Measurements from ENCODE around the gene DPF3. TPM values are rescaled to one million over a fixed set of nuclear protein-coding genes. Genes with fewer than 3 reads are reported as not detected.

Gene DPF3
- total and polyA plus RNA-seq, 2 of the 13 experiments (the other 11 are each of a cell fraction or from before 2014, with no cell fraction given) = 0.09 to 0.60 TPM

DNA sequence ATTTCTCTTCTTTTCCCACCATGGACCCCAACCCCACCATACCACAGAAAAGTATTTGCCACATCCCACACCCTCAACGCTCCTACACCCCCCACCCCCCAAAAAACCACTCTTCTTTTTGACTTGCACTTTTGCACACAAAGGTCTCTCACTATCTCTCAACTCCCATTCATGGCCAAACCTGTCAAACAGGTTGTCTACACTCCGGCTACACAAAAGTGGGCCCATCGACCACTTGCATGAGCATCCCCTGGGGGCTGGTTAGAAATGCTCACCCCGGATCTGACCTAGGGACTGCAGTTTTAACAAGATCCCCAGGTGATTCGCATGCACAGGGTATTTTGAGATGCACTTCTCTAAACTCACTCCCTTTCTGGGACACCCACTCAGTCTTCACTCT, 248.2 kb downstream of the DPF3 start:
- intact Hi-C loops (cut with micrococcal nuclease; ENCODE audit: unreplicated experiment) (no loop called here), in situ Hi-C loops (cut with HindIII; ENCODE audit: extremely low pct_ligation_motif_present, low pct_unique_long_range_greater_than_20kb) (no loop called here)
- TF ChIP-seq KDM3A (CRISPR knock-in tag; IDR thresholded peaks at IDR 0.05; ENCODE audit: low read depth) (no peak), CHD2 (IDR thresholded peaks at IDR 0.05; ENCODE audit: low read depth, low read length) (no peak), ZSCAN25 (CRISPR knock-in tag; IDR thresholded peaks at IDR 0.05) (no peak), RORA (CRISPR knock-in tag; IDR thresholded peaks at IDR 0.05) (no peak), ZKSCAN1 (IDR thresholded peaks at IDR 0.05; ENCODE audit: low read length) (no peak), GABPB1 (CRISPR knock-in tag; IDR thresholded peaks at IDR 0.05) (no peak), NFE2L1 (CRISPR knock-in tag; IDR thresholded peaks at IDR 0.05; ENCODE audit: borderline replicate concordance) (no peak), ZBTB7B (CRISPR knock-in tag; IDR thresholded peaks at IDR 0.05) (no peak), SP1 (IDR thresholded peaks at IDR 0.05) (no peak), SP1 (CRISPR knock-in tag; IDR thresholded peaks at IDR 0.05) (no peak), SMC3 (IDR thresholded peaks at IDR 0.05; ENCODE audit: low read length) (no peak), NFRKB (IDR thresholded peaks at IDR 0.05) (no peak), TAF1 (CRISPR knock-in tag; IDR thresholded peaks at IDR 0.05) (no peak), HDAC6 (IDR thresholded peaks at IDR 0.05; ENCODE audit: low read depth, low read length) (no peak)
- TF ChIP-seq, protein P1, sequence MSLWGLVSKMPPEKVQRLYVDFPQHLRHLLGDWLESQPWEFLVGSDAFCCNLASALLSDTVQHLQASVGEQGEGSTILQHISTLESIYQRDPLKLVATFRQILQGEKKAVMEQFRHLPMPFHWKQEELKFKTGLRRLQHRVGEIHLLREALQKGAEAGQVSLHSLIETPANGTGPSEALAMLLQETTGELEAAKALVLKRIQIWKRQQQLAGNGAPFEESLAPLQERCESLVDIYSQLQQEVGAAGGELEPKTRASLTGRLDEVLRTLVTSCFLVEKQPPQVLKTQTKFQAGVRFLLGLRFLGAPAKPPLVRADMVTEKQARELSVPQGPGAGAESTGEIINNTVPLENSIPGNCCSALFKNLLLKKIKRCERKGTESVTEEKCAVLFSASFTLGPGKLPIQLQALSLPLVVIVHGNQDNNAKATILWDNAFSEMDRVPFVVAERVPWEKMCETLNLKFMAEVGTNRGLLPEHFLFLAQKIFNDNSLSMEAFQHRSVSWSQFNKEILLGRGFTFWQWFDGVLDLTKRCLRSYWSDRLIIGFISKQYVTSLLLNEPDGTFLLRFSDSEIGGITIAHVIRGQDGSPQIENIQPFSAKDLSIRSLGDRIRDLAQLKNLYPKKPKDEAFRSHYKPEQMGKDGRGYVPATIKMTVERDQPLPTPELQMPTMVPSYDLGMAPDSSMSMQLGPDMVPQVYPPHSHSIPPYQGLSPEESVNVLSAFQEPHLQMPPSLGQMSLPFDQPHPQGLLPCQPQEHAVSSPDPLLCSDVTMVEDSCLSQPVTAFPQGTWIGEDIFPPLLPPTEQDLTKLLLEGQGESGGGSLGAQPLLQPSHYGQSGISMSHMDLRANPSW (CRISPR knock-in tag; IDR thresholded peaks at IDR 0.05; ENCODE audit: borderline replicate concordance) = no peak
- TF ChIP-seq, protein P2, sequence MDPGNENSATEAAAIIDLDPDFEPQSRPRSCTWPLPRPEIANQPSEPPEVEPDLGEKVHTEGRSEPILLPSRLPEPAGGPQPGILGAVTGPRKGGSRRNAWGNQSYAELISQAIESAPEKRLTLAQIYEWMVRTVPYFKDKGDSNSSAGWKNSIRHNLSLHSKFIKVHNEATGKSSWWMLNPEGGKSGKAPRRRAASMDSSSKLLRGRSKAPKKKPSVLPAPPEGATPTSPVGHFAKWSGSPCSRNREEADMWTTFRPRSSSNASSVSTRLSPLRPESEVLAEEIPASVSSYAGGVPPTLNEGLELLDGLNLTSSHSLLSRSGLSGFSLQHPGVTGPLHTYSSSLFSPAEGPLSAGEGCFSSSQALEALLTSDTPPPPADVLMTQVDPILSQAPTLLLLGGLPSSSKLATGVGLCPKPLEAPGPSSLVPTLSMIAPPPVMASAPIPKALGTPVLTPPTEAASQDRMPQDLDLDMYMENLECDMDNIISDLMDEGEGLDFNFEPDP (CRISPR knock-in tag; conservative IDR thresholded peaks at IDR 0.05) = no peak
- TF ChIP-seq, protein P3, sequence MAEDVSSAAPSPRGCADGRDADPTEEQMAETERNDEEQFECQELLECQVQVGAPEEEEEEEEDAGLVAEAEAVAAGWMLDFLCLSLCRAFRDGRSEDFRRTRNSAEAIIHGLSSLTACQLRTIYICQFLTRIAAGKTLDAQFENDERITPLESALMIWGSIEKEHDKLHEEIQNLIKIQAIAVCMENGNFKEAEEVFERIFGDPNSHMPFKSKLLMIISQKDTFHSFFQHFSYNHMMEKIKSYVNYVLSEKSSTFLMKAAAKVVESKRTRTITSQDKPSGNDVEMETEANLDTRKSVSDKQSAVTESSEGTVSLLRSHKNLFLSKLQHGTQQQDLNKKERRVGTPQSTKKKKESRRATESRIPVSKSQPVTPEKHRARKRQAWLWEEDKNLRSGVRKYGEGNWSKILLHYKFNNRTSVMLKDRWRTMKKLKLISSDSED (CRISPR knock-in tag; IDR thresholded peaks at IDR 0.05) = no peak
- no peak overlapping the region for H3K9ac ChIP-seq (ENCODE audit: insufficient read depth, low read depth, low read length)
- CTCF ChIA-PET (ENCODE audit: low intra/inter-chr PET ratio, low total read pairs) = no interaction called here
- H3K4me3 ChIP-seq (replicated peaks in 1 of 3; ENCODE audit: insufficient read depth in 1 of 3, low read depth in 2 of 3, low read length in 3 of 3) = no peak overlapping the region
- H3K79me2 ChIP-seq (ENCODE audit: insufficient read depth, low read length) = no peaks in the 10 kb centered on the region
- peaks cover 2 to 6% of the 10 kb centered on the region in 2 experiments; a peak in 1 of 5 replicates for H3K27me3 ChIP-seq (ENCODE audit: control insufficient read depth in 1 of 2, insufficient read depth in 2 of 2, low read length in 2 of 2)
- POLR2A ChIA-PET = no interaction called here
- DNase-seq (ENCODE audit: low spot score) (no peak), FAIRE-seq (no peak), ATAC-seq (no peak)
- H4K20me1 ChIP-seq (ENCODE audit: insufficient read depth, low read length) = no peaks in the 10 kb centered on the region
- H3K4me2 ChIP-seq (ENCODE audit: low read depth, low read length) = no peak overlapping the region
- BruUV-seq (replicated peaks) = no TSS peak
- no peak overlapping the region for H2AFZ ChIP-seq (ENCODE audit: low read length)
- no peak overlapping the region for H3K27ac ChIP-seq (ENCODE audit: extremely low read length, insufficient read depth, low read length)
- no peaks in the 10 kb centered on the region for H3K36me3 ChIP-seq (replicated peaks in 1 of 2; ENCODE audit: control insufficient read depth in 1 of 2, insufficient read depth in 2 of 2, low read length in 2 of 2)
- WGBS (ENCODE audit: low lambda C conversion rate) = under 1% methylated on average over 5 of the region's 5 CpGs
- H3K4me1 ChIP-seq (ENCODE audit: insufficient read depth, low read length) = peaks cover 11% of the 10 kb centered on the region
- H3K9me3 ChIP-seq (ENCODE audit: low read length) = no peaks in the 10 kb centered on the region
